ENCODE results near the gene NFATC3. TPM values are rescaled to one million over a fixed set of nuclear protein-coding genes. Genes with fewer than 3 reads are reported as not detected.
"Not testable (repeated sequence)": the region's sequence is repeated elsewhere in the genome, so short reads cannot be mapped to it uniquely, and the experiment has no call there.

Gene NFATC3
- total RNA-seq, 1 donor from 2014 or later = 30.9 TPM

- no peak for DNase-seq
Measured at GRCh38 chr16:68090130-68090529, 5.0 kb downstream of the NFATC3 start.

GRCh38 chr16:68090533-68090932 lies 5.4 kb downstream of the NFATC3 start:
- no peak for DNase-seq

- peak; percentile 38 for DNase-seq
Measured at GRCh38 chr16:68091380-68092261, 6.5 kb downstream of the NFATC3 start.

- not testable (repeated sequence) for DNase-seq
Measured at GRCh38 chr16:68092275-68092674, 7.1 kb downstream of the NFATC3 start.

- no peak for DNase-seq
Measured at GRCh38 chr16:68093816-68094613, 8.8 kb downstream of the NFATC3 start.

- no peak for DNase-seq
Measured at GRCh38 chr16:68094614-68094934, 9.4 kb downstream of the NFATC3 start.

GRCh38 chr16:68096491-68096890 lies 11.3 kb downstream of the NFATC3 start:
- DNase-seq = no peak

- no peak for DNase-seq
Measured at GRCh38 chr16:68097088-68097487, 11.9 kb downstream of the NFATC3 start.

- DNase-seq = no peak
Measured at GRCh38 chr16:68097895-68098294, 12.7 kb downstream of the NFATC3 start.

GRCh38 chr16:68100488-68100887 lies 15.3 kb downstream of the NFATC3 start:
- DNase-seq = no peak

- no peak for DNase-seq
Measured at GRCh38 chr16:68105611-68106010, 20.4 kb downstream of the NFATC3 start.

- DNase-seq = not testable (repeated sequence)
Measured at GRCh38 chr16:68107230-68107928, 22.2 kb downstream of the NFATC3 start.

- not testable (repeated sequence) for DNase-seq
Measured at GRCh38 chr16:68109156-68109555, 24.0 kb downstream of the NFATC3 start.

- DNase-seq = not testable (repeated sequence)
Measured at GRCh38 chr16:68110611-68111010, 25.4 kb downstream of the NFATC3 start.

- no peak for DNase-seq
Measured at GRCh38 chr16:68111379-68111778, 26.2 kb downstream of the NFATC3 start.

- DNase-seq = no peak
Measured at GRCh38 chr16:68113059-68113761, 28.0 kb downstream of the NFATC3 start.

GRCh38 chr16:68113765-68114240 lies 28.6 kb downstream of the NFATC3 start:
- DNase-seq = no peak

- DNase-seq = not testable (repeated sequence)
Measured at GRCh38 chr16:68114939-68115338, 29.8 kb downstream of the NFATC3 start.

- DNase-seq = no peak
Measured at GRCh38 chr16:68115851-68116250, 30.7 kb downstream of the NFATC3 start.

- no peak for DNase-seq
Measured at GRCh38 chr16:68116256-68116867, 31.2 kb downstream of the NFATC3 start.

GRCh38 chr16:68117884-68118283 lies 32.7 kb downstream of the NFATC3 start:
- DNase-seq = no peak

Data from tongue (tissue), 2 donors.